ENCODE measurements around the gene STAC. TPM values are rescaled to one million over a fixed set of nuclear protein-coding genes. Genes with fewer than 3 reads are reported as not detected.

STAC gene
- total RNA-seq, 4 donors from 2014 or later: 0.87 to 1.7 (median 1.6) TPM

- H3K9me3 ChIP-seq: no peaks in the 10 kb centered on the region
- H3K4me1 ChIP-seq: no peaks in the 10 kb centered on the region
- no peaks in the 10 kb centered on the region for H3K36me3 ChIP-seq
- H3K27me3 ChIP-seq: no peaks in the 10 kb centered on the region
- H3K27ac ChIP-seq: no peak overlapping the region
- DNase-seq (no peak), ATAC-seq (no peak)
- intact Hi-C loops (cut with DNase I; ENCODE audit: low total_unique reads) (no loop called here), in situ Hi-C loops (cut with MboI; ENCODE audit: low sequenced_read_pairs in 4 of 4) (no loop called here)
- TF ChIP-seq CTCF (IDR thresholded peaks at IDR 0.05 in 4 of 5, conservative IDR thresholded peaks at IDR 0.05 in 1 of 5): no peak
- no peak for TF ChIP-seq POLR2A (IDR thresholded peaks at IDR 0.05)
- no peak overlapping the region for H3K4me3 ChIP-seq
Observed at GRCh38 chr3:36505393-36505792, 125.1 kb downstream of the STAC start.

- Histone ChIP-seq H3K4me1 (no peaks in the 10 kb centered on the region), H3K27me3 (no peaks in the 10 kb centered on the region), H3K9me3 (no peaks in the 10 kb centered on the region), H3K4me3 (no peak overlapping the region), H3K36me3 (no peaks in the 10 kb centered on the region), H3K27ac (no peak overlapping the region)
- ATAC-seq: no peak
- no peak for DNase-seq
- intact Hi-C loops (cut with DNase I; ENCODE audit: low total_unique reads) (no loop called here), in situ Hi-C loops (cut with MboI; ENCODE audit: low sequenced_read_pairs in 4 of 4) (no loop called here)
- TF ChIP-seq POLR2A (IDR thresholded peaks at IDR 0.05): no peak
- TF ChIP-seq CTCF (IDR thresholded peaks at IDR 0.05 in 4 of 5, conservative IDR thresholded peaks at IDR 0.05 in 1 of 5): no peak
Observed at GRCh38 chr3:36511791-36512486, 131.6 kb downstream of the STAC start.

GRCh38 chr3:36512555-36512954 is 132.3 kb downstream of the STAC start:
- Histone ChIP-seq H3K4me3 (no peak overlapping the region), H3K9me3 (no peaks in the 10 kb centered on the region), H3K27ac (no peak overlapping the region), H3K27me3 (no peaks in the 10 kb centered on the region), H3K4me1 (no peaks in the 10 kb centered on the region), H3K36me3 (no peaks in the 10 kb centered on the region)
- no peak for TF ChIP-seq CTCF (IDR thresholded peaks at IDR 0.05 in 4 of 5, conservative IDR thresholded peaks at IDR 0.05 in 1 of 5)
- TF ChIP-seq POLR2A (IDR thresholded peaks at IDR 0.05): no peak
- intact Hi-C loops (cut with DNase I; ENCODE audit: low total_unique reads): no loop called here
- no peak for ATAC-seq
- in situ Hi-C loops (cut with MboI; ENCODE audit: low sequenced_read_pairs in 4 of 4): no loop called here
- no peak for DNase-seq

GRCh38 chr3:36514171-36514570 is 133.9 kb downstream of the STAC start:
- in situ Hi-C loops (cut with MboI; ENCODE audit: low sequenced_read_pairs in 4 of 4): no loop called here
- no peak overlapping the region for H3K27ac ChIP-seq
- no peaks in the 10 kb centered on the region for H3K9me3 ChIP-seq

More at GRCh38 chr3:36514171-36514570, 133.9 kb downstream of the STAC start:
- Histone ChIP-seq H3K4me3 (no peak overlapping the region), H3K27me3 (no peaks in the 10 kb centered on the region), H3K36me3 (no peaks in the 10 kb centered on the region), H3K4me1 (no peaks in the 10 kb centered on the region)
- intact Hi-C loops (cut with DNase I; ENCODE audit: low total_unique reads): no loop called here
- DNase-seq (no peak), ATAC-seq (no peak)
- TF ChIP-seq POLR2A (IDR thresholded peaks at IDR 0.05) (no peak), CTCF (IDR thresholded peaks at IDR 0.05 in 4 of 5, conservative IDR thresholded peaks at IDR 0.05 in 1 of 5) (no peak)

Data from gastrocnemius medialis (tissue), 4 donors.